Measurements from ENCODE around the gene TMEM168.

DNA sequence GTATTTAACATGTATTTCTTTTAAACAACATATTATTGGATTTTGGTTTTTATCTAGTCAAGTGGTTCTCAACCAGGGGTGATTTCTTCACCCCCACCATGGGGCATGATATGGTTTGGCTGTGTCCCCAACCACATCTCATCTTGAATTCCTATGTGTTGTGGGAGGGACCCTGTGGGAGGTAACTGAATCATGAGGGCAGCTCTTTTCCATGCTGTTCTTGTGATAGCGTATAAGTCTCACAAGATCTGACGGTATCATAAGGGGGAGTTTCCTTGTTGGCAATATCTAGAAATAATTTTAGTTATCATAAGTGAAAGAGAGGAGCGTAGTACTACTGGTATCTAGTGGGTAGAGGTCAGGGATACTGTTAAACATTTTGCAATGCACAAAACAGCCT, 37.6 kb downstream of the TMEM168 start:
- TF ChIP-seq, protein P1, sequence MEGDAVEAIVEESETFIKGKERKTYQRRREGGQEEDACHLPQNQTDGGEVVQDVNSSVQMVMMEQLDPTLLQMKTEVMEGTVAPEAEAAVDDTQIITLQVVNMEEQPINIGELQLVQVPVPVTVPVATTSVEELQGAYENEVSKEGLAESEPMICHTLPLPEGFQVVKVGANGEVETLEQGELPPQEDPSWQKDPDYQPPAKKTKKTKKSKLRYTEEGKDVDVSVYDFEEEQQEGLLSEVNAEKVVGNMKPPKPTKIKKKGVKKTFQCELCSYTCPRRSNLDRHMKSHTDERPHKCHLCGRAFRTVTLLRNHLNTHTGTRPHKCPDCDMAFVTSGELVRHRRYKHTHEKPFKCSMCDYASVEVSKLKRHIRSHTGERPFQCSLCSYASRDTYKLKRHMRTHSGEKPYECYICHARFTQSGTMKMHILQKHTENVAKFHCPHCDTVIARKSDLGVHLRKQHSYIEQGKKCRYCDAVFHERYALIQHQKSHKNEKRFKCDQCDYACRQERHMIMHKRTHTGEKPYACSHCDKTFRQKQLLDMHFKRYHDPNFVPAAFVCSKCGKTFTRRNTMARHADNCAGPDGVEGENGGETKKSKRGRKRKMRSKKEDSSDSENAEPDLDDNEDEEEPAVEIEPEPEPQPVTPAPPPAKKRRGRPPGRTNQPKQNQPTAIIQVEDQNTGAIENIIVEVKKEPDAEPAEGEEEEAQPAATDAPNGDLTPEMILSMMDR (IDR thresholded peaks at IDR 0.05): no peak
- TF ChIP-seq EZH2 (IDR thresholded peaks at IDR 0.05) (no peak), EZH2phosphoT487 (IDR thresholded peaks at IDR 0.05) (no peak)
